HG03066 (cell line): ENCODE data around the gene C1orf74.

ENCODE experiments used
- ATAC-seq: cut with Tn5 transposase; IDR thresholded peaks from one replicate; pipeline ENCODE4 v1.9.1; 2021; ENCODE audit warnings: low read depth; ENCODE audit not compliant: unreplicated experiment

C1orf74 gene

GRCh38 chr1:209784265-209785169 lies at the start of gene C1orf74:
C1orf74 (minus strand) TSS chr1:209784559; CDS start chr1:209783634, 925 bp downstream.
- peak; percentile 99 for ATAC-seq

DNA sequence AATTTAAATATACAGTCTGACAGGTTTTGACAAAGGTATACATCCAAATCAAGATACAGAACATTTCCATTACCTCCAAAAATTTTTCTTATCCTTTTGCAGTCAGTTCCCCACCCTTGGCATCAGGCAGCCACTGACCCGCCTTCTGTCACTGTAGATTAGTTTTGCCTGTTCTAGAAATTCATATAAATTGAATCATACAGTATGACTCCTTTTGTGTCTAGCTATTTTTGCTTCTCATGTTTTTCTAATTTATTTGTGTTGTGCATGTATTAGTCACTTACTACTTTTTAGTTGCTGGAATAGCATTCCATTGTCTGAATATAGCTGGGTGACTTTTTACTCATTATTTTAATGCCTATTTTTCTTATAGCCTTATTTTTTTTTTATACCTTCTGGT lies 47.3 kb upstream of the C1orf74 start:
- no peak for ATAC-seq

DNA sequence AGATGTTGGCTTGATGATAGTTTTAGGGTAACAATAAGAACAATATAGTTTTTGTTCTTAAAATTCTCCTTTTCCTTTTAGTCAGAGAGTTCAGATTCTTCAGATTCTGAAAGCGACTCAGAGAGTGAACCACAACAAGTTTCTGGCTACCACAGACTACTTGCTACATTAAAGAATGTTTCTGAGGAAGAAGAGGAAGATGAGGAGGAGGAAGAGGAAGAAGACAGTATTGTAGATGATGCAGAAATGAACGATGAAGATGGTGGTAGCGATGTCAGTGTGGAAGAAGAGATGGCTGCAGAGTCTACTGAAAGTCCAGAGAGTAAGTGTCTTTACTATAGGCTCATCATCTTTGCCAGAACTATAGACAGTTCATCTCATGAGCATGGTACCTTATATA lies 46.4 kb upstream of the C1orf74 start:
- ATAC-seq = no peak

GRCh38 chr1:209829716-209830115 lies 45.4 kb upstream of the C1orf74 start:
- ATAC-seq = no peak

GRCh38 chr1:209827384-209828262 lies 43.3 kb upstream of the C1orf74 start, which contains the start of gene UTP25:
UTP25 (plus strand) TSS chr1:209827972; CDS start chr1:209828064, 92 bp downstream.
- ATAC-seq = peak; percentile 93

DNA sequence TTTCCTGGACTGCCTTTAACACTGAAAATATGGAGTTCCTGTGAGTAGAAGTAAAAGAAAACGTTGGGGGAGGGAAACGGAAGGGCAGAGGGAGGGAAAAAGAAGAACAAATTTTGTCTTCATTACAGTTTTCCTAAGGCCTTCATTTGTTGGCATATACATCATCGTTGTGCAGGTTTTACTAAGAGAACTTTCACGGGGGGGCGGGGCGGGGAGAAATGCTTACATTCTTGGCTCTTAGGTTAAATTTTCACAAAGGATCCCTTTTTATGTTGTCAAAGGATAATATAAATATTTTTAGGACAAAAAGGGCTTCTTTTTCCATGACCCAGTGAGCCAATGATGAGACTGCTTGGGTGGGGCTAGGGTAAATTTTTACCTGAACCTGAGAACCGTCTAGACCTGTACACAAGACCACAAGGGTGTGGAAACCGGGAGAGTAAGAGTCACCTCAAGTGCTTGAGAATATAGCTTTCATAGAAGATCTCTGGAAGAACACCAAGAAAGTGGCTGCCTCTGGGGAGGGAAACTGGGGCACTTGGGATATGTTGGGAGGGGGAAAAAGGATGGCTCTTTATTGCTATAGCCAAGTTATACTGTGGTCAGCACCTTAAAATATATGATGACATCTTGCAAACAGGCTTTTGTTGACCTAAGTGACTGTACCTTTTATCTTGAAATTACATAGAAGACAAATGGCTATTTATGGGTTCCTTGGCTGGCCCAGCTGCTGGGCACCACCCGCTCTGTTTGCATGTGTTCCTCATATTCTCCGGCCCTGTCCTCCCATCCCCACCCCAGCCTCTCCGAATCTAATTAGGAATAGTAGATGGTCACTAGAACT lies 41.5 kb upstream of the C1orf74 start:
- no peak for ATAC-seq

DNA sequence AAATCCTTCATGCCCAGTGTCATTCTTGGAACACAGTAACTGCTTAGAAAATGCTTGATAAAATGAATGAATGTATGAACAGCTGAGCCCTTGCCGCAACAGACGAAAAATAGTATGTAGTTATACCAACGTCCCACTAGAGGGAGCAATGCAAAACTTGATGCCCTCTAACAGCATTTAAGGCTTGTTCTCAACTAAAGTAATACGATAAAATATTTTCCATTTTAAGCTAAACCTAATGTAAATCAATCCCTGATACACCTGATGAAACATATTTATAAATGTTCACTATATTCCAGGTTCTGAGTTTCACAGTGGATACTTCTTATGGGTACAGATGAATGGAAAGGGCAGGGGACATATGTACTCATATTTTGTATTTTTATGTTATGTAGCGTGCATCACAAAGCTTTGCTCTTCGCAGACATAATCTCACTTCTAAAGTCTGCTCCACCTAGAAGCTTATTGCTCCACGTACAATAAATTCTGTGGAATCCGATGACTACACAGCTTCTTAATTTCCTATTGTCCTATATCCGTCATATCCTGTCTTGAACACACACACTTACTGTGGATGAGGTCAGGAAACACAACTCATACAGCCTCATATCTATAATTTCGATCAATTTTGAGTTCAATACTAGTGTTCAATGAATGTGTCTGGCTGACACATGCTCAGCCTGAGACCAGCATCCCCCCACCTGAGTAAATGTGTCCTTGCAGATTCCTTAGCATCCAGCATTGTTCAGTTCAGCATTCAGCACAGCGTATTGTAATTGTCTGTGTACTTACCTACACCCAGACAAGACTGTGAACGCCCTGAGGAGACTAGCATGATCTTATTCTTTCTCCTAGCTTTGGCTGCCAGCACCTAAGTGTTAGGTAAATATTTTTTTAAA lies 39.0 kb upstream of the C1orf74 start:
- ATAC-seq = peak; percentile 40

DNA sequence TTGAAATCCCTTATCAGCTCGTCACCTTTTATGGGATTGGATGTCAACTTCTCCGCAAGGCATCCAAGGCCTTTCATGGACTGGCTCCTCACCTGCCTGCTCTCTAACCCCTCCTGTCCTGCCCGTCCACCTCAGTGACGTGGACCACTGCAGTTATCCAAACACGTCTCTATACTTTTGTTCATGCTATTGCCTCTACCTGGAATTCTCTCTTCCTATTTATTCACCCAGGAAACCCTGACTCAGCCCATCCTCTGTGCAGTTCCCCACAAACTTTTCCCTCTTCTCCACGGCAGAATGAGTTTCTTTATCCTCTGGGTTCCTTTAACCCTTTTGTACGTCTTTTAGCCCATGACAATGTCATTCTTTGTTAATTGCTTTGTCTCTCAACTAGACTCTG lies 38.3 kb upstream of the C1orf74 start:
- ATAC-seq = no peak

GRCh38 chr1:209820986-209821385 lies 36.6 kb upstream of the C1orf74 start:
- no peak for ATAC-seq

- no peak for ATAC-seq
Measured at GRCh38 chr1:209819058-209819457, 34.7 kb upstream of the C1orf74 start.

GRCh38 chr1:209817691-209818090 lies 33.3 kb upstream of the C1orf74 start:
- ATAC-seq = no peak

DNA sequence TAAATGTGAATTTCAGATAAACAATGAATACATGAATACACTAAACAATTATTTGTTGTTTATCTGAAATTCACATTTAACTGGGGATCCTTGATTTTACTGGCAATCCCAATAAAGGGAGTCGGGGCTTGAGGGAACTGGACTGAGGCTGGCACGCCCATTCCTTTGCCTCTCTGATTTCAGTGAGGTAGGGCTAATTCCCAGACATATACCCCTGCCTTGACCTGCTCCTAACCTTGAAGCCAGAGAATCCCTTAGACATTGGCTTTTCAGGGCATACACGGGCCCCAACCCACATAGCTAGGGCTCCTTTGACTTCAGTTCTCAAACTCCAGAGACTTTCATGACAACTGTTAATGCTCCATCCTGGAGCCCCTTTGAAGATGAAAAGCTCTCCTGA lies 32.6 kb upstream of the C1orf74 start:
- no peak for ATAC-seq

- ATAC-seq = no peak
Measured at GRCh38 chr1:209815931-209816341, 31.6 kb upstream of the C1orf74 start.

DNA sequence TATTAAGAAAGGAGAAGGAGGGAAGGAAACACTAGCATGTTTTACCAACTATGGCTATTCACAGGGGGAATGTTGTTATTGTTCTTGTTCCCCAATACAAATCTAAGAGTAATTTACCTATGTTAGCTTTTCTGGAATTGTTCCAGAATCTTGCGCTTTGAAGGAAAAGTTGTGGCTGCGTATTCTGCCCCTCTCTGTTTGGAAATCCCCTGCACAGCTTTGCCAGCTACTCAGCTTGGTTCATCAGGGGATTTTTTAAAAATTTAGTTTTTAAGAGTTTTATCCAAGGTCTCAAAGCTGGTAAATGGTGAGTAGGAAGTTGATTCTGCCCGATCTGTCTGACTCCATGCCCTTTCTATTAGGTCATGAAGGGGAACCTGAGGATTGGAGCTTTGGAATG lies 31.1 kb upstream of the C1orf74 start:
- no peak for ATAC-seq

- no peak for ATAC-seq
Measured at GRCh38 chr1:209813902-209814301, 29.5 kb upstream of the C1orf74 start.

DNA sequence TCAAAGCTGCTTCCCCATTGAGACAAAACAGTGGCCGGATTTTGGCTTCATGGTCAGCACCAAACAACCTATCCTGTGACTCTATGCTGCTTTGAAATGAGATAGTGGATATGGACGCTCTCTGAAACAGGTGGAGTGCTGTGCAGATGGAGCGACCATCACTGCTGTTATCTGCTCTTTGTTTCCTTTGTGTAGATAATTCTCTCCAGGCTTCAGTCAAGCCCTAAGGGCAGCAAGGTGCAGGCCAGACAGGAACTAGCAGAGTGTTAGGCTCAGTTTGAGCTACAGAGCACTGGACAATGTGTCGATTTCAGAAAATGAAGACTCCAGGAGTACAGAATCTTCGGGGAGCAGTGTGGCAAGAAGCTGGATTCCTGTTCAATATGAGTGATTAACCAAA lies 26.4 kb upstream of the C1orf74 start:
- ATAC-seq = no peak

GRCh38 chr1:209809611-209810010 lies 25.3 kb upstream of the C1orf74 start:
- ATAC-seq = no peak

DNA sequence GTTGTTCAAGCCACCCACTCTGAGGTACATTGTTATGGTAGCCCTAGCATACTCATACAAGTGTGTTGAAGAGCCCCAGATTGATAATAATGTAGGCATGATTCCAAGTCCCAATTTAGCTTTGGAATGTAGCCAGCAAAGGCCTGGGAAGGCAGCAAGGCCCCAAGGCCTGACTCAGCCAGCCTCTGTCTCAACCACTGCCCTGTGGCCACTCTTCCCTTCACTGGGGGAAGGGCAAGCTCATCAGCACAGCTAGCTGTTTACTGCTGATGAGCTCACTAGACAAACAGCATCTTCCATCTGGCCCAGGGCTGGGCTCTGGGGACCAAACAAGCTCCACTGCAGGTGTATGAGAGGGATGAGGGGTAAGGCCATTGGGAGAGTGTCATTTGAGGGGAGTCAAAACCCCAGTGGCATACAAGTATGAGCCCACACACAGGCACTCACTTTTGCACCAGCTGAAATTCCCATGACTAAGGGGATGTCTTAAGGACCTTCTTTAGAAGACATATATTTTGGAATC lies 23.8 kb upstream of the C1orf74 start:
- no peak for ATAC-seq

DNA sequence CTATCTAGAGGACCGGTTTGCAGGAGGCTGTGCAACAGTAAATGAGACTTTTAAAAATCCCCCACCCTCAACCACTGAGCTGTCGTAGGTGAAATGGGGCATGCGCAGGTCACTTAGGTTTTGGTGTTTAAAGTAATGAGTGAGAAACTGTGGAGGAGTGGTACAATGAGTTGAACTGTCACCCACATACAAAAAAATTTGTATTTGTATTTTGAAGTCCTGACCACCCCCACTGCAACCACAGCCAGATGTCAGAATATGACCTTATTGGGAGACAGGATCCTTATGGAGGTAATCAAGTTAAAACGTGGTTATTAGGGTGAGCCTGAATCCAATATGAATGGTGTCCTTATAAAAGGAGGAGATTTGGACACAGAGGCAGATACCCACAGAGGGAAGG lies 23.1 kb upstream of the C1orf74 start:
- ATAC-seq = no peak
